KBM-7 (cell line): ENCODE data around the gene KRTAP9-7.

Source experiments
- DNase-seq: peaks from one replicate; pipeline ENCODE4 v3.0.0-alpha.2; 2015
- in situ Hi-C: fragments of 300-500 bp; cut with MboI; formaldehyde crosslinking; loops from 2 replicates; pipeline ENCODE4 v1.14.3; 2020; ENCODE audit warnings: low sequenced_read_pairs, low pct_unique_long_range_greater_than_20kb, mixed read lengths

KRTAP9-7 gene

DNA sequence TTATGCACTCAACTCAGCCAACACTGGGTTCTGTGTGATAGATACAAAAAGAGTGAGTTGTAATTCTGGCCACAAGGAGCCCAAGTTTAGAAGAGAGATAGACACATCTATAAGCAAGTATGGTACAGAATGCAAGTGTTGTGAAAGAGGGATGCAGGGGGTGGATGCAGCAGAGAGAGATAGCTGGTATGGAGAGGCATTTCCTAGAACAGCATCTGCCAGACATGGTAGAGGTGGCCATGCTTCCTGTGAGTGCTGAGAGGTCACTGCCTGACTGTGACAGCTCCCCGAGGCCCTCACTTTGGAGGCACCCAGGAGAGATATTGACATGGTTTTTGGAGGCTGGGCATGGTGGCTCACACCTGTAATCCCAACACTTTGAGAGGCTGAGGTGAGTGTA, 35.6 kb downstream of the KRTAP9-7 start:
- in situ Hi-C loops, result loop anchor here (25.0 kb wide), 1 partner anchor 399 kb away; no protein-coding TSS in a partner anchor
- no peak for DNase-seq

GRCh38 chr17:41315204-41315794, 39.8 kb downstream of the KRTAP9-7 start, which contains the start of gene KRTAP17-1:
Gene KRTAP17-1, minus strand, starts transcription at chr17:41315710. Its CDS starts 60 bp downstream, at chr17:41315650.
- in situ Hi-C loops, result loop anchor here (25.0 kb wide), 1 partner anchor 403 kb away; no protein-coding TSS in a partner anchor

DNA sequence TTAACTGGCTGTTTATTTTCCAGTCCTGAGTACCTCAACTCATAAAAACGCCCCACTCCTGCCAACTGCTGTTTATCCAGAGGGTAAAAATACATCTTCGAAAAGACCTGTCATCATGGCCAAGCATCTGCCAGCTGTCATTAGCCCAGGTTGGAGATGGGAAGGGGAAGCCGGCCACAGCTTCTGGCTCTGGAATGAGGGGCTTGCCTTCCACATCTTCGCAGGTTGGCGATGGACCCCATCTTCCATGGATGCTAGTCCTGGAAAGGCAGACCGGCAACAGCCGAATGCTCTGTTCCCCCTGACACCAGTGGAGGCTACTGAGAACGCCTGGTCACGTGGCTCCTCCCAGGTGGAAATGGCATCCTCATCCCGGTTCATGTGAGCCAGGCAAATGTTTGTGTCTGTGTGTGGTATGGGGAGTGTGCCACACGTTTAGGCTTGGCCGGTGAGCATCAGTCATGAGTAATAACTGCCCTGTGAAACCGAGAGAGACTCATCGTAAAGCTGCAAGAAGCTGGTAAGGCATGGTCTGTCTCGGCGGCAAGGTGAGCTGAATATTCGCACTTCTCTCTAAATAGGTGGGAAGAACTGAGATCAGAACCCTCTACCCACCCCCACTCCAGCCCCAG, 40.4 kb downstream of the KRTAP9-7 start:
- in situ Hi-C loops, result loop anchor here (25.0 kb wide), 1 partner anchor 404 kb away; no protein-coding TSS in a partner anchor
- no peak for DNase-seq

More at GRCh38 chr17:41315204-41315794, 39.8 kb downstream of the KRTAP9-7 start, which contains the start of gene KRTAP17-1:
- DNase-seq, result no peak

- in situ Hi-C loops, result loop anchor here (25.0 kb wide), 1 partner anchor 406 kb away; no protein-coding TSS in a partner anchor
- DNase-seq, result no peak
These were observed 42.7 kb downstream of the KRTAP9-7 start for GRCh38 chr17:41318231-41318630.

DNA sequence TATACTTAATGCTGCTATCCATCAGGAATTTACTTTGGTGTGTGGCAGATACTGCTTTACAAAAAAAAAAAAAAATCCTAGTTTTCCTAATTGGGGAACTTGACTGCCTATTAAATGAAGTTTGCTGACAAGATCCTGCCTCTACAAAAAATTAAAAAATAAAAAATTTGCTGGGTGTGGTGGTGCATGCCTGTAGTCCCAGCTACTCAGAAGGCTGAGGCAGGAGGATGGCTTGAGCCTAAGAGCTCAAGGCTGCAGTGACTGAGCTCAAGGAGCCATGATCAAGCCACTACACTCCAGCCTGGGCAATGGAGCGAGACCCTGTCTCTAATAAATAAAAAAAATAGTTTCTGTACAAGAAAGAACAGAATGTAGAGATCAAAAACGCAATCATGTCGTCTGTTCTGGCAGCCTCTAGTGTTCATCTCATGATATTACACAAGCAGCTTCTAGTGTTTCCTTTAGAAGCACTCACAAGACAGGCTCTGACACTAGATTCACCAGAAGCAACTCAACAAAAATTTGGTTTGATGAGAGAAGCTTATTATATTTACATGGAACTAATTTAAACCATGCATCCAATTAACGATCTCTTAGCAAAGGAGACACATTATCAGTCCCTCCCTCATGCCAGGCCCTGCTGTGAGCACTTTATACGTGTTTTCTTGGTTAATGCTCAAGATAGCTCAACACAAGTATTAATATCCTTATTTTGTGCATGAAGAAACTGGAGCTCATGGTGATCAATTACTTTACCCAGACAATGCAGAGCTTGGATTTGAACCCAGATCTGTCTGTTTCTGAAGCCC, 46.8 kb downstream of the KRTAP9-7 start:
- peak; percentile 51 for DNase-seq
- in situ Hi-C loops, result loop anchor here (25.0 kb wide), 1 partner anchor 410 kb away; no protein-coding TSS in a partner anchor

DNA sequence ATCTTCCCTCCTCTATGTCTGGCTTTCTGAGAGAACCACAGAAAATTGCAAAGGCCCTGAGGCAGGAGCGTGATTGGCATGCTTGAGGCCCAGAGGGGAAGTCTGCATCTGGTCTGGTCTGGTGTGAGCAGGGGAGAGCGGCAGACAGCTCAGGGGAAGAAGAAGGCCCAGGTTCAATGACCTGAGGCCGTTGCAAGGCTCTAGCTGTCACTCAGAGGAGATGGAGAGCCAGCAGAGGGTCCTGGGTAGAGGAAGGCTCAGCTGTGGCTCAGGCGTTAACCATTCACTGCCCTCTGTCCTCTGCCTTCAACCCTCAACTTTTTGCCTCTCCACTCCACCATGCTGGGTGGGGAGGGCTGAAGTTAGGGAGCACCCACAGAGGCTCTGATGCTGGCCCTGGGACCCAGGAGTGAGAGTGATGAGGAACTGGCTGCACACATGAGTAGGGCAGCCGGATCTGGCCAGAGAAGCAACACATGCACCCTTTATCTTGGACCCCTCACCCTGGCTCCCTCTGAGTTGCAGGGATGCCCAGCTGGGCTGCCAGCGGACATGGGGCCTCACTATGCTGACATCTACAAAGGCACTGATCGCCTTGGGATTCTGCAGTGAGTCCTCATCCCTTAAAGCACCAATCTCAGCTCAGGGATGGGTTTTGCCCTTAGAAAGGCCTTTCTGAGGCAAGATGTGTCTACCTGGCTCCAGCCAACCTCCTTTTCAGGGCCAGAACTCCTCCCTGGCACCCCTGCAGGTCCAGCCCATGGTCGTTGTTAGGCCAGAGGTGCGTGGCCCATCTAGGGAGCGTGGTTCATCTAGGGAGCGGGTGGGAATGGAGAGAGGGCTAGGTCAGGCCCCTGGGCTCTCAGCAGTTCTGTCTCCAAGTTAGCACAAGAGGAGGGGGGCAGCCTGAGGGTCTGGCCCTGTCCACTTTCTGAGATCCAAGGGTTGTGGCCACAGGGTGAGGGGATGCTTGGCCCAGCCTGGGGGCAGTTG, 47.7 kb downstream of the KRTAP9-7 start:
- in situ Hi-C loops, result loop anchor here (25.0 kb wide), 1 partner anchor 411 kb away; no protein-coding TSS in a partner anchor
- no peak for DNase-seq

DNA sequence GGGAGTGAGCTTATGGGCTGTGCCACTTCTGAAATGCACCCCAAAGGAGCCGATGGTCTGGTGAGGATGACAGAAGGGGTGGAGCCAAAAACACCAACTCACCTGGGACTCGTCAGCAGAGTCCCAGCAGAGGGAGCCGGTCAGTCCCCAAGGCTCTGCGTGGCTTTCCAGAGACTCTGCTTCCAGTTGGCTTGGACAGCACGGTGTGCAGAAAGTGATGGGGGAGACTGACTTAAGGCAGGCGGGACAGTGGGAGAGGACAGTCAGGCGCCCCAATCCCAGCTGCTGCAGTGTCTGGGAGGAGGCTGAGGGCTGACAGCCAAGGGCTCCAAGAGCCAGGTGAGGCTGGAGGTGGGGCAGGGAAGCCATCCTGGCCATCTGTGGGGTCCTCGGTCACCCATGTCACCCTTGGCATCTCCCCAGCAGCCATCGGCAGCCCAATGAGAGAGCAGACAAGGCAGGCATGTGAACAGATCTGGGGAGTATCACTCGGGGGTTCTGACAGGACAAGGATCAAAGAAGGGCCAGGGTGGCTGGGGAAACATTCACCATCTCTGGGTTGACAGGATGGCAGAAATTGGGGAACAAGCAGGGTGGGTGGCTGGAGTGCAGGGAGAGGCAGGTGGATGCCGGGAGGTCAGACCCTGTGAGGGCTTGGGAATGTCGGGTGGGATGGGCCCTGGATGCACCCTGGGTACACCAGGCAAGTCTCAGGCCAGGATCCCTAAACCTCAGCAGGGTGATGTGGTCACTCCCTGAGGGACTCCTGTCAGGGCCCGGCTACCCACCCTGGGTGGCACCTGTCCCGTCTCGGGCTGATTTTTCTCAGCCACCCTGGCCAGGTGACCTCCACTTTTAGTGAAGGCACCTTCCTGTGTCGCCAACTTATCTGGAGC, 48.9 kb downstream of the KRTAP9-7 start:
- in situ Hi-C loops, result loop anchor here (25.0 kb wide), 1 partner anchor 412 kb away; no protein-coding TSS in a partner anchor
- no peak for DNase-seq

- in situ Hi-C loops, result no loop called here
- no peak for DNase-seq
These were observed 49.6 kb downstream of the KRTAP9-7 start for GRCh38 chr17:41325126-41325525.

- no peak for DNase-seq
- in situ Hi-C loops, result no loop called here
These were observed 50.1 kb downstream of the KRTAP9-7 start for GRCh38 chr17:41325611-41326010.
